H1 (cell line): ENCODE measurements around the gene ARHGEF10L. TPM values are rescaled to one million over a fixed set of nuclear protein-coding genes. Genes with fewer than 3 reads are reported as not detected.

ENCODE experiments used
- CTCF ChIA-PET: fragments of 300-600 bp; sonication (Branson Sonifier 250); formaldehyde crosslinking; loops from one replicate; lab custom pipeline; 2021; ENCODE audit not compliant: partially characterized antibody; lab: Charles Lee
- POLR2A ChIA-PET: fragments of 300-600 bp; sonication (Branson Sonifier 250); formaldehyde crosslinking; loops from one replicate; lab custom pipeline; 2021; ENCODE audit warnings: inconsistent platforms; ENCODE audit not compliant: partially characterized antibody; lab: Charles Lee
- DNase-seq, 2 experiments: peaks; one replicate each; pipeline versions ENCODE4 v3.0.0 to v3.0.0-alpha.2; 2010 to 2022; ENCODE audit warnings: low spot score in 2 of 2, low read depth in 1 of 2, mixed read lengths in 1 of 2
- FAIRE-seq: peaks from 2 replicates; lab custom pipeline; 2011; peaks lifted over from hg19 to GRCh38; lab: Jason Lieb, UNC
- H2AFZ ChIP-seq: 2 replicates; pipeline ENCODE4 v1.8.1; 2012; ENCODE audit warnings: low read length, inconsistent platforms
- H2AK5ac ChIP-seq: 2 replicates; pipeline ENCODE4 v1.6.1; 2013; ENCODE audit warnings: low read depth, low read length
- H2BK120ac ChIP-seq: replicated peaks from 2 replicates; pipeline ENCODE3; 2013; ENCODE audit warnings: low read depth, low read length, inconsistent platforms
- H2BK12ac ChIP-seq: 2 replicates; pipeline ENCODE4 v1.6.1; 2013; ENCODE audit warnings: low read depth, low read length
- H2BK15ac ChIP-seq: 2 replicates; pipeline ENCODE4 v1.6.1; 2013; ENCODE audit warnings: low read length
- H2BK20ac ChIP-seq: 2 replicates; pipeline ENCODE4 v1.6.1; 2013; ENCODE audit warnings: low read length
- H2BK5ac ChIP-seq: 2 replicates; pipeline ENCODE4 v1.6.1; 2013; ENCODE audit warnings: low read depth, low read length
- H3K14ac ChIP-seq: 2 replicates; pipeline ENCODE4 v1.6.1; 2013; ENCODE audit warnings: inconsistent platforms; ENCODE audit not compliant: insufficient read length
- H3K18ac ChIP-seq: 2 replicates; pipeline ENCODE4 v1.6.1; 2013; ENCODE audit warnings: low read length; ENCODE audit errors: extremely low read depth
- H3K23ac ChIP-seq: 2 replicates; pipeline ENCODE4 v1.6.1; 2013; ENCODE audit warnings: inconsistent platforms; ENCODE audit not compliant: insufficient read length
- H3K23me2 ChIP-seq: 2 replicates; pipeline ENCODE4 v1.6.1; 2013; ENCODE audit warnings: low read depth, low read length
- H3K27ac ChIP-seq: 2 replicates; pipeline ENCODE4 v1.6.1; 2011; ENCODE audit warnings: low read depth, low read length, inconsistent platforms
- H3K27me3 ChIP-seq, 4 experiments: replicated peaks in 1 of 4; 1 replicate in 1 of 4; 2 replicates in 3 of 4; pipeline versions ENCODE4 v1.6.1 to v1.8.1; 2011 to 2013; ENCODE audit warnings: low read length in 3 of 4, mild to moderate bottlenecking in 3 of 4, inconsistent platforms in 2 of 4, mixed read lengths in 2 of 4, moderate library complexity in 1 of 4; ENCODE audit not compliant: control insufficient read depth in 3 of 4, insufficient read depth in 3 of 4; ENCODE audit errors: extremely low read depth in 1 of 4
- H3K36me3 ChIP-seq, 4 experiments: 2 replicates each; pipeline versions ENCODE4 v1.6.1 to v1.8.1; 2011 to 2013; ENCODE audit warnings: mild to moderate bottlenecking in 4 of 4, low read length in 3 of 4, moderate library complexity in 2 of 4, control low read depth in 1 of 4, inconsistent platforms in 1 of 4; ENCODE audit not compliant: insufficient read depth in 4 of 4, control insufficient read depth in 2 of 4
- H3K4ac ChIP-seq: replicated peaks from 2 replicates; pipeline ENCODE3; 2013; ENCODE audit warnings: low read length, low read depth, mixed read lengths, inconsistent platforms; ENCODE audit not compliant: insufficient read length
- H3K4me1 ChIP-seq, 4 experiments: replicated peaks in 1 of 4; 1 replicate in 1 of 4; 2 replicates in 3 of 4; pipeline versions ENCODE4 v1.6.1 to v1.8.1; 2011 to 2013; ENCODE audit warnings: low read length in 3 of 4, inconsistent platforms in 2 of 4, mixed read lengths in 1 of 4; ENCODE audit not compliant: insufficient read depth in 4 of 4, control insufficient read depth in 3 of 4
- H3K4me2 ChIP-seq, 2 experiments: 2 replicates each; pipeline versions ENCODE4 v1.6.1 to v1.8.1; 2011 to 2013; ENCODE audit warnings: low read depth in 2 of 2, low read length in 2 of 2, control low read depth in 1 of 2, inconsistent platforms in 1 of 2, mild to moderate bottlenecking in 1 of 2; ENCODE audit not compliant: insufficient read depth in 1 of 2
- H3K4me3 ChIP-seq, 4 experiments: fragments of 200-600, 300-600 bp in 1 of 4; sonication (generic), shearing (Covaris generic), sonication (Bioruptor Twin) in 1 of 4; 2 replicates each; pipeline versions ENCODE4 v1.5.1 to v1.8.1; 2011 to 2016; ENCODE audit warnings: low read length in 4 of 4, low read depth in 3 of 4, control low read depth in 2 of 4, inconsistent platforms in 2 of 4, mild to moderate bottlenecking in 2 of 4, mixed read lengths in 1 of 4, moderate library complexity in 1 of 4; ENCODE audit not compliant: insufficient read depth in 2 of 4; ENCODE audit errors: extremely low read depth in 1 of 4
- H3K56ac ChIP-seq: replicated peaks from 2 replicates; pipeline ENCODE3; 2013; ENCODE audit warnings: low read depth, mild to moderate bottlenecking, mixed read lengths, low read length, inconsistent platforms; ENCODE audit not compliant: insufficient read length
- H3K79me1 ChIP-seq: 2 replicates; pipeline ENCODE4 v1.6.1; 2013; ENCODE audit warnings: low read depth, low read length, control low read depth
- H3K79me2 ChIP-seq, 2 experiments: 2 replicates each; pipeline versions ENCODE4 v1.6.1 to v1.8.1; 2012 to 2013; ENCODE audit warnings: low read length in 2 of 2, mild to moderate bottlenecking in 2 of 2, inconsistent platforms in 1 of 2; ENCODE audit not compliant: insufficient read depth in 2 of 2, control insufficient read depth in 1 of 2
- H3K9ac ChIP-seq, 4 experiments: replicated peaks in 1 of 4; 1 replicate in 1 of 4; 2 replicates in 3 of 4; pipeline versions ENCODE4 v1.6.1 to v1.8.1; 2011 to 2013; ENCODE audit warnings: low read depth in 3 of 4, low read length in 3 of 4, control low read depth in 2 of 4, mild to moderate bottlenecking in 2 of 4, moderate library complexity in 2 of 4, inconsistent platforms in 1 of 4; ENCODE audit errors: extremely low read depth in 1 of 4
- H3K9me3 ChIP-seq, 2 experiments: 2 replicates each; pipeline versions ENCODE4 v1.6.1 to v1.8.1; 2012 to 2013; ENCODE audit warnings: mild to moderate bottlenecking in 2 of 2, moderate library complexity in 2 of 2, control low read depth in 1 of 2, inconsistent platforms in 1 of 2, low read depth in 1 of 2, low read length in 1 of 2, mixed read lengths in 1 of 2; ENCODE audit not compliant: insufficient read depth in 2 of 2
- H4K20me1 ChIP-seq, 2 experiments: replicated peaks in 1 of 2; 2 replicates each; pipeline versions ENCODE3 to v1.8.1; 2011 to 2013; ENCODE audit warnings: inconsistent platforms in 2 of 2, low read length in 2 of 2, mild to moderate bottlenecking in 1 of 2; ENCODE audit not compliant: insufficient read depth in 2 of 2, control insufficient read depth in 1 of 2
- H4K5ac ChIP-seq: 2 replicates; pipeline ENCODE4 v1.6.1; 2013; ENCODE audit warnings: low read length, low read depth, mixed read lengths, inconsistent platforms; ENCODE audit not compliant: insufficient read length
- H4K8ac ChIP-seq: 2 replicates; pipeline ENCODE4 v1.8.0; 2013; ENCODE audit warnings: mild to moderate bottlenecking, moderate library complexity, low read length, inconsistent platforms; ENCODE audit not compliant: insufficient read depth; ENCODE audit errors: extremely low read depth
- H4K91ac ChIP-seq: replicated peaks from 2 replicates; pipeline ENCODE3; 2013; ENCODE audit warnings: low read length, mixed read lengths, inconsistent platforms; ENCODE audit not compliant: insufficient read length
- JUND ChIP-seq: IDR thresholded peaks from 2 replicates; pipeline ENCODE4 v1.6.1; 2011; ENCODE audit warnings: mild to moderate bottlenecking, improper control_type of control experiment, low read length
- PHF8 ChIP-seq: fragments of 200-600 bp; sonication (generic); conservative IDR thresholded peaks from 2 replicates; pipeline ENCODE4 v1.7.1; 2012; ENCODE audit warnings: low read depth, mild to moderate bottlenecking, inconsistent platforms, low read length, moderate library complexity
- POU5F1 ChIP-seq: IDR thresholded peaks from 2 replicates; pipeline ENCODE4 v1.6.1; 2011; ENCODE audit warnings: low read depth, mild to moderate bottlenecking, low read length, moderate library complexity
- RNF2 ChIP-seq: fragments of 200-900, 300-1000 bp; sonication (generic); IDR thresholded peaks from 2 replicates; pipeline ENCODE4 v1.7.1; 2016; ENCODE audit warnings: borderline replicate concordance, low read depth, mild to moderate bottlenecking, antibody characterized with exemption, low read length; ENCODE audit not compliant: poor library complexity, severe bottlenecking; ENCODE audit errors: missing control alignments
- RXRA ChIP-seq: IDR thresholded peaks from 2 replicates; pipeline ENCODE4 v1.6.1; 2011; ENCODE audit warnings: low read depth, mild to moderate bottlenecking, low read length, moderate library complexity; ENCODE audit not compliant: insufficient read depth
- SAP30 ChIP-seq: fragments of 300-600 bp; sonication (generic); IDR thresholded peaks from 2 replicates; pipeline ENCODE4 v1.7.1; 2012; ENCODE audit warnings: low read length, moderate library complexity, mild to moderate bottlenecking, inconsistent platforms; ENCODE audit not compliant: insufficient read depth, insufficient replicate concordance
- SIRT6 ChIP-seq: IDR thresholded peaks from one replicate; pipeline ENCODE4 v1.7.1; 2012; ENCODE audit warnings: low read length, inconsistent platforms
- SP2 ChIP-seq: IDR thresholded peaks from 2 replicates; pipeline ENCODE4 v1.6.1; 2012; ENCODE audit warnings: mild to moderate bottlenecking, low read length, inconsistent platforms
- TBP ChIP-seq: IDR thresholded peaks from 2 replicates; pipeline ENCODE4 v1.6.1; 2011; ENCODE audit warnings: low read depth, low read length, improper control_type of control experiment
- WGBS, 2 experiments: shearing (Covaris generic) in 1 of 2; methylation state at CpG; one replicate each; pipeline versions ENCODE4 v1.1.6 to v1.1.7; 2013 to 2015; ENCODE audit warnings: low lambda C conversion rate in 2 of 2, mixed read lengths in 2 of 2, inconsistent platforms in 1 of 2, low coverage in 1 of 2, missing lambda C conversion rate in 1 of 2; ENCODE audit not compliant: insufficient replicate concordance in 2 of 2, insufficient coverage in 1 of 2, insufficient read length in 1 of 2; ENCODE audit errors: extremely low coverage in 1 of 2, missing lambda C conversion rate in 1 of 2; 5-methylcytosine and 5-hydroxymethylcytosine counted together
- polyA plus RNA-seq, 7 experiments: library from polyadenylated mRNA; depleted of rRNA in 3 of 7; stranded (reverse) in 5 of 7; unstranded in 2 of 7; fragments of >200 nt in 5 of 7; fragments of 200-250 nt in 2 of 7; gene quantifications; 1 replicate in 5 of 7; 2 replicates in 1 of 7; 4 replicates in 1 of 7; pipeline versions ENCODE4 v1.2.1 to v1.2.3, GENCODE V29; 2011 to 2013; ENCODE audit warnings: missing spikeins in 2 of 7, mixed read lengths in 2 of 7
- total RNA-seq: library from RNA; stranded (reverse); fragmentation: NEBNext Ultra II Directional; extraction: Animal tissue kit (Norgen Biotek cat#: 25700); gene quantifications from 2 replicates; pipeline ENCODE4 v1.2.1, GENCODE V29; 2021
- TF ChIP-seq, protein P1 (sequence below): IDR thresholded peaks from 2 replicates; pipeline ENCODE4 v1.6.1; 2011; ENCODE audit warnings: low read depth, mild to moderate bottlenecking, low read length; ENCODE audit not compliant: insufficient read depth

The ARHGEF10L gene
- total and polyA plus RNA-seq, 2 of the 8 experiments (the other 6 are each of a cell fraction or from before 2014, with no cell fraction given) = 33.6 to 39.6 TPM

DNA sequence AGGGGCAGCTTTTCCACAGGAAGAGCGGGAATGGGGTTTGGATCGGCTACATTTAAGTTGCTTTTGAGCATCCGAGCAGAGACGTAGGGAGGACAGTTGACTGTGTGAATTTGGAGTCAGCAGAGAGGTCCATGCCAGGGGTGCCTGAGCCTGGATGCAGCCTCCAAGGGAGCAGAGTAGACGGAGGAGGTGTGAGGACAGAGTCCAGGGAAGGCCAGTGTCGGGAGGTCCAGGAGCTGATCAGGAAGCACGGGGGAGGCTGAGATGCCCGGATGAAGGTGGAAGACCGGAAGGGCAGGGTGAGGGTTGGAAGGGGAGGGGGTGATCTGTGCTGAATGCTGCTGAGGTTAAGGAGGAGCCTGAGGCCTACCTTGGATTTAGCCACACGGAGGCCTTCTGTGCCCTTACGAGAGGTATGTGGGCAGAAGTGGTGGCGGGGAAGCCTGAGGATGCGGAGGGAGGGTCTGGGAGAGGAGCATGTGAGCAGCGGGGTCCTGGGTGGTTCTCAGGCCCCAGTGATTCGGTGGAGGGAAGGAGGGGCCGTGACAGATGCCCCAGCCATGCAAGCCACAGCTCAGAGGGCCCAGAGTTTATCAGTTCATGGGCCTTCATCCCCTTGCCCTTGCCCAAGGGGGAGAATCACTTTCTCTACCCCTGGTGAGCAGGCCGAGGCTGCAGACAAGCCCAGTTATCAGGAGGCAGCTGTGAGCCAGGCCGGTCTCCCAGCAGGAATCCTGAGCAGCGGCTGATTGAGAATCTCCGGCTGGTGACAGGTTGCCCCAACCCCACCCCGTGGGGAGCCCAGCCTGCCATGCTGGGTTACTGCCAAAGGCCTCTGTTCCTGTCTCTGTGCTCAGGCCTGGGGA, 161.7 kb downstream of the ARHGEF10L start:
- H2BK15ac ChIP-seq = no peak overlapping the region
- peaks cover 0 to 4% (median 0%) of the 10 kb centered on the region in 4 experiments; a peak in 2 of 8 replicates for H3K36me3 ChIP-seq
- no peak overlapping the region for H3K4me3 ChIP-seq
- H3K4me1 ChIP-seq = peaks cover 0 to 7% (median under 1%) of the 10 kb centered on the region in 4 experiments; a peak in 4 of 7 replicates
- FAIRE-seq (no peak), DNase-seq (no peak)
- H3K27ac ChIP-seq = no peak overlapping the region
- H3K56ac ChIP-seq = no peak overlapping the region
- H4K91ac ChIP-seq = peak overlapping the region; percentile 10
- no peak overlapping the region for H2AK5ac ChIP-seq
- H3K27me3 ChIP-seq = no peaks in the 10 kb centered on the region; a peak in 1 of 7 replicates
- no peaks in the 10 kb centered on the region for H3K23me2 ChIP-seq
- ChIA-PET CTCF (interaction anchor here (0.5 to 1.9 kb wide), 6 partner anchors 24 to 651 kb away, joined by 3 to 6 read pairs (median 4); no protein-coding TSS in a partner anchor), POLR2A (interaction anchor here (1.0 to 1.1 kb wide), 2 partner anchors 9 to 12 kb away, joined by 3 read pairs; no protein-coding TSS in a partner anchor)
- no peak overlapping the region for H3K4me2 ChIP-seq
- no peaks in the 10 kb centered on the region for H3K79me2 ChIP-seq
- 85% methylated on average over 21 of the region's 21 CpGs; no CpG with 5 or more reads in 1 of the 2 experiments for WGBS, 2 experiments
- H3K4ac ChIP-seq = no peak overlapping the region
- H2BK5ac ChIP-seq = no peak overlapping the region; the same call in 1 of the 2 replicates
- no peak overlapping the region for H4K5ac ChIP-seq
- H3K14ac ChIP-seq = no peak overlapping the region
- no peak overlapping the region for H3K9ac ChIP-seq
- no peak overlapping the region for H2BK20ac ChIP-seq
- H3K9me3 ChIP-seq = no peaks in the 10 kb centered on the region
- H2BK120ac ChIP-seq = no peak overlapping the region
- peak overlapping the region; percentile 29; the same call in 1 of the 2 replicates for H4K8ac ChIP-seq
- H2AFZ ChIP-seq = no peak overlapping the region
- no peak overlapping the region for H3K23ac ChIP-seq
- peak overlapping the region; percentile 27; the same call in 1 of the 2 replicates for H2BK12ac ChIP-seq
- H4K20me1 ChIP-seq = no peaks in the 10 kb centered on the region
- no peaks in the 10 kb centered on the region for H3K79me1 ChIP-seq
- H3K18ac ChIP-seq = no peak overlapping the region
- TF ChIP-seq, protein P1, sequence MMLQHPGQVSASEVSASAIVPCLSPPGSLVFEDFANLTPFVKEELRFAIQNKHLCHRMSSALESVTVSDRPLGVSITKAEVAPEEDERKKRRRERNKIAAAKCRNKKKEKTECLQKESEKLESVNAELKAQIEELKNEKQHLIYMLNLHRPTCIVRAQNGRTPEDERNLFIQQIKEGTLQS = no peak
- TF ChIP-seq SP2 (no peak), RXRA (no peak), POU5F1 (no peak), PHF8 (no peak), RNF2 (no peak), SAP30 (no peak), SIRT6 (no peak), TBP (no peak), JUND (no peak)
